Breast epithelium (tissue), 3 donors: Measurements from ENCODE around the gene PET117.

ENCODE experiments used
- POLR2A ChIP-seq: fragments of 450-650 bp; IDR thresholded peaks from one replicate; pipeline ENCODE4 v1.6.1; 2016; ENCODE audit warnings: antibody characterized with exemption, mild to moderate bottlenecking, moderate library complexity
- TF ChIP-seq, protein P1 (sequence below), 3 donors: fragments of 450-650 bp; IDR thresholded peaks; one replicate each; pipeline ENCODE4 v1.5.1; 2016 to 2017; ENCODE audit warnings: antibody characterized with exemption in 3 of 3, mild to moderate bottlenecking in 3 of 3, moderate library complexity in 3 of 3

DNA sequence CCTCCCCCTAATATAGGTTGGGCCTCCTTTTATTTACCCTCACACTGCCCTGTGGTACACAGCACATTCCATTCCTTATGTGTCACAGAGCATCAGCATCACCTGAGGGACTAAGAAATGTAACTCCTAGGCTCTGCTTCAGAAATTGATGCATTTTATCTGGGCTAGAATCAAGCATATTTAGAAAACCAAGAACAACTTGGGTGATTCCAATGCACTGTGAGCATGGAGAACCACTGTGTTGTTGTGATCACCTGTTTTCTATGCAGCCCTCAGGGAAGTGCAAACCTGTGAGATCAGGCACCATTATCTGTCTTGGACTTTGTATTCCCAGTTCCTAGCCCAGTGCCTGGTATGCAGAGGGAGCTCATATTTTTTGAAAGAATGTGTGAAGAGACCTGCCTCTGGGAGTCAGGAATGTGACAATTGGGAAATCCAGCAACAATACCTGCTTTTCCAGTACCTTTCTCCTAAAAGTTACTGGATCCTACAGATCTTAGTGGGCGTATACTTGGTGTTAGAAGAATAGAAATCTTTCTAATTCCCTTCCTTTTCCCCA, 7.0 kb downstream of the PET117 start:
- TF ChIP-seq, protein P1, sequence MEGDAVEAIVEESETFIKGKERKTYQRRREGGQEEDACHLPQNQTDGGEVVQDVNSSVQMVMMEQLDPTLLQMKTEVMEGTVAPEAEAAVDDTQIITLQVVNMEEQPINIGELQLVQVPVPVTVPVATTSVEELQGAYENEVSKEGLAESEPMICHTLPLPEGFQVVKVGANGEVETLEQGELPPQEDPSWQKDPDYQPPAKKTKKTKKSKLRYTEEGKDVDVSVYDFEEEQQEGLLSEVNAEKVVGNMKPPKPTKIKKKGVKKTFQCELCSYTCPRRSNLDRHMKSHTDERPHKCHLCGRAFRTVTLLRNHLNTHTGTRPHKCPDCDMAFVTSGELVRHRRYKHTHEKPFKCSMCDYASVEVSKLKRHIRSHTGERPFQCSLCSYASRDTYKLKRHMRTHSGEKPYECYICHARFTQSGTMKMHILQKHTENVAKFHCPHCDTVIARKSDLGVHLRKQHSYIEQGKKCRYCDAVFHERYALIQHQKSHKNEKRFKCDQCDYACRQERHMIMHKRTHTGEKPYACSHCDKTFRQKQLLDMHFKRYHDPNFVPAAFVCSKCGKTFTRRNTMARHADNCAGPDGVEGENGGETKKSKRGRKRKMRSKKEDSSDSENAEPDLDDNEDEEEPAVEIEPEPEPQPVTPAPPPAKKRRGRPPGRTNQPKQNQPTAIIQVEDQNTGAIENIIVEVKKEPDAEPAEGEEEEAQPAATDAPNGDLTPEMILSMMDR (IDR thresholded peaks at IDR 0.05) = no peak
- no peak for TF ChIP-seq POLR2A
